Measurements from ENCODE around the gene OR5K4. TPM values are rescaled to one million over a fixed set of nuclear protein-coding genes. Genes with fewer than 3 reads are reported as not detected.

OR5K4 gene
- total RNA-seq, 1 donor from 2014 or later: not detected

- Mint-ChIP-seq H3K36me3 (ENCODE audit: unreplicated experiment) (no peaks in the 10 kb centered on the region), H3K4me1 (ENCODE audit: low read depth, unreplicated experiment) (no peaks in the 10 kb centered on the region), H3K27ac (ENCODE audit: unreplicated experiment) (no peak overlapping the region), H3K4me3 (ENCODE audit: unreplicated experiment) (no peak overlapping the region), H3K9me3 (ENCODE audit: unreplicated experiment) (no peaks in the 10 kb centered on the region), H3K27me3 (ENCODE audit: unreplicated experiment) (no peaks in the 10 kb centered on the region)
- no peak for DNase-seq
- TF ChIP-seq CTCF (IDR thresholded peaks at IDR 0.05; ENCODE audit: partially characterized antibody, unreplicated experiment): no peak
These were observed 19.6 kb upstream of the OR5K4 start for GRCh38 chr3:98333989-98334606.

DNA sequence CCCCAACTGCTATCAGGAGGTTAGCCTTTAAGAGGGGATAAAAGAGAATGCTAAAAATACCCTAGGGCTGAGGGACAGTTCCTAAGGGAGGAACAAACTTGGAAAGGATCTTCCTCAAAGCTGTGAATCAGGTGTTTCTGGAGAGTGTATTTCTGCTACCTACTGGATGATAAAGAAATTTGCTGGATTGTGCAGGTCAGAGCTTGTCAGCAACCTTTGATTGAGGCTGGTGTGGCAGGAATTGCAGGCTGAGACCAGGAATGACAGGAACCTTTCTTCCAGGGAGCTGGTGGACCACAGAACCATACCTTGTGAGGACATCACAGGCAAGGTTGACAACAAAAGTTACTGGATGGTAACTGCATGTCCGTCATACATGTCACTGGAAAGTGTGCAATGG lies 14.6 kb upstream of the OR5K4 start:
- Mint-ChIP-seq H3K36me3 (ENCODE audit: unreplicated experiment) (no peaks in the 10 kb centered on the region), H3K4me1 (ENCODE audit: low read depth, unreplicated experiment) (peaks cover 2% of the 10 kb centered on the region), H3K27ac (ENCODE audit: unreplicated experiment) (no peak overlapping the region), H3K4me3 (ENCODE audit: unreplicated experiment) (no peak overlapping the region), H3K27me3 (ENCODE audit: unreplicated experiment) (peaks cover 2% of the 10 kb centered on the region), H3K9me3 (ENCODE audit: unreplicated experiment) (no peaks in the 10 kb centered on the region)
- TF ChIP-seq CTCF (IDR thresholded peaks at IDR 0.05; ENCODE audit: partially characterized antibody, unreplicated experiment): no peak
- DNase-seq: no peak

GRCh38 chr3:98341758-98342157 lies 11.9 kb upstream of the OR5K4 start:
- peaks cover 2% of the 10 kb centered on the region for H3K27me3 Mint-ChIP-seq (ENCODE audit: unreplicated experiment)
- no peak overlapping the region for H3K4me3 Mint-ChIP-seq (ENCODE audit: unreplicated experiment)
- no peak for TF ChIP-seq CTCF (IDR thresholded peaks at IDR 0.05; ENCODE audit: partially characterized antibody, unreplicated experiment)
- H3K9me3 Mint-ChIP-seq (ENCODE audit: unreplicated experiment): no peaks in the 10 kb centered on the region
- H3K4me1 Mint-ChIP-seq (ENCODE audit: low read depth, unreplicated experiment): peaks cover 2% of the 10 kb centered on the region
- no peak overlapping the region for H3K27ac Mint-ChIP-seq (ENCODE audit: unreplicated experiment)
- H3K36me3 Mint-ChIP-seq (ENCODE audit: unreplicated experiment): no peaks in the 10 kb centered on the region
- DNase-seq: no peak

DNA sequence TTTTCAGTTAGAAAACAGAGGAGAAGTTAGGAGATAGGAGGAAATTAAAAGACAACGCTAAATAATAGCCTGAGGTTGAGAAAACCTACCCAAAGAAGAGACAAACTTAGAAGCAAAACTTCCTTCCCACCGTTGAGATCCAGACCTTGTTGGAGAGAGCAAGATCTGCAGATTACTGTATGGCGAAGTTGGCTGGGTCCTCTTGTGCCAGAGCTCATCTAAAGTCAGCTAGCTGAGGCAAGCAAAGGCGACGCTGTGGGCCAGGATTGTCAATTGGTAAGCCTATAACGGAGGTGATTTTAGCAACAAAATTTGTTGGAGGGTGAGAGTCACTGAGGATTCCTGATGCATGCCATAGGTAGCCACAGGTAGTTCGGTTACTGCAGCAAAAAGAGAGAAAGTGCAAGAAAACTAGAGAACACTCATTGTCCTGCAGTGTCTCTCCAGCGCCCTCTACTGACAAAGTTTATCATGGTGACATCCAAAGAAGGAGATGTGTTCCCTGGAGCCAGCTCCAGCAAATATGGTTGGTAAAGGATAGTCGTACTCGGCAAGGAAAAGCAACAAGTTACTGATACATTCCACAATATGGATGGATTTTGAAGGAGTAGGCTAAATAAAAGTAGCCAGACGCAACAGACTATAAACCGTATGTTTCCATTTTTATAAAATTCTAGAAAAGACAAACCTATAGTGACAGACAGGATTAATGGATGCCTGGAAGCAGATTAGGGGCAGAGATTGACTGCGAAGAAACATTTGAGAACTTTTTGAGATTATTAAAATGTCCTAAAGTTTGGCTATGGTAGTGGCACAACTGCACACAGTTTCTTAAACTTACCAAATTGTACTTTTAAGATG lies 9.8 kb upstream of the OR5K4 start:
- TF ChIP-seq CTCF (IDR thresholded peaks at IDR 0.05; ENCODE audit: partially characterized antibody, unreplicated experiment): peak; percentile 82
- DNase-seq: no peak
- Mint-ChIP-seq H3K9me3 (ENCODE audit: unreplicated experiment) (no peaks in the 10 kb centered on the region), H3K4me3 (ENCODE audit: unreplicated experiment) (no peak overlapping the region), H3K27me3 (ENCODE audit: unreplicated experiment) (peaks cover 2% of the 10 kb centered on the region), H3K36me3 (ENCODE audit: unreplicated experiment) (no peaks in the 10 kb centered on the region), H3K4me1 (ENCODE audit: low read depth, unreplicated experiment) (peaks cover 2% of the 10 kb centered on the region), H3K27ac (ENCODE audit: unreplicated experiment) (no peak overlapping the region)

- Mint-ChIP-seq H3K27ac (ENCODE audit: unreplicated experiment) (no peak overlapping the region), H3K4me3 (ENCODE audit: unreplicated experiment) (no peak overlapping the region)
These were observed 3.6 kb upstream of the OR5K4 start for GRCh38 chr3:98350082-98350481.

More at GRCh38 chr3:98350082-98350481, 3.6 kb upstream of the OR5K4 start:
- H3K4me1 Mint-ChIP-seq (ENCODE audit: low read depth, unreplicated experiment): no peaks in the 10 kb centered on the region
- no peak for DNase-seq
- H3K9me3 Mint-ChIP-seq (ENCODE audit: unreplicated experiment): no peaks in the 10 kb centered on the region
- H3K27me3 Mint-ChIP-seq (ENCODE audit: unreplicated experiment): no peaks in the 10 kb centered on the region
- H3K36me3 Mint-ChIP-seq (ENCODE audit: unreplicated experiment): no peaks in the 10 kb centered on the region
- no peak for TF ChIP-seq CTCF (IDR thresholded peaks at IDR 0.05; ENCODE audit: partially characterized antibody, unreplicated experiment)
